ENCODE measurements around the gene NDUFS3. TPM values are rescaled to one million over a fixed set of nuclear protein-coding genes. Genes with fewer than 3 reads are reported as not detected.

NDUFS3 gene
- total and polyA plus RNA-seq, 2 experiments from 2014 or later, result 108 to 168 TPM

DNA sequence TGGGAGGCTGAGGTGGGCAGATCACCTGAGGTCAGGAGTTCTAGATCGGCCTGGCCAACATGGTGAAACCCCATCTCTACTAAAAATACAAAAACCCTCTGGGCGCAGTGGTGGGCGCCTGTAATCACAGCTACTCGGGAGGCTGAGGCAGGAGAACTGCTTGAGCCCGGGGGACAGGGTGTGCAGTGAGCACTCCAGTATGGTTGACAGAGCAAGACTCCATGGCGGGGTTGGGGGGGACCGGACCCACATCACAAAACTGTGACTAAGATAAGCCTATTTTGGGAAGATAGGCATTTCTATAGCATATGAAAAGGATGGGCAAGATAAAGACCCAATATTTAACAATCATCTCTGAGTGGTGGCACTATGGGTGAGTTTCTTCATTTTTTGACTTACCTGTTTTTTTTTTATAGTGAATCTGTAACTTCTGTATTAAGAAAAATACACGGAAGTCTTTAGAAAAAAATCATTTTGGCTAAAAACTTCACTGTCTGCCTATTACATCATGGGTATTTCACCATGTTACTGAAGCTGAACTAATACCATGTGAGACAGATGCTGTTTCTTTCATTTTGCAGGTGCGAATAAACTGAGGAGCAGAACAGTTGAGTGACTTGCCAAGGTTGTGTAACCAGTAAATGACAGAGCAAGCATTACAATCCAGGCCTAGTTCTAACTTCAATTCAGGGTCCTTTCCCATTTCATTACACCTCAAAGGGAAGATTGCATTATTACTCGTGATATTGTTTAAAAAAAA is 28.4 kb upstream of the NDUFS3 start (continued):
- TF ChIP-seq REST (IDR thresholded peaks at IDR 0.05; ENCODE audit: unreplicated experiment) (no peak), EZH2phosphoT487 (IDR thresholded peaks at IDR 0.05; ENCODE audit: unreplicated experiment) (no peak), POLR2AphosphoS5 (IDR thresholded peaks at IDR 0.05; ENCODE audit: low read depth) (no peak), EZH2 (IDR thresholded peaks at IDR 0.05; ENCODE audit: low read depth, unreplicated experiment) (no peak), CREB1 (CRISPR knock-in tag; IDR thresholded peaks at IDR 0.05; ENCODE audit: low read depth) (no peak)
- TF ChIP-seq, protein P1, sequence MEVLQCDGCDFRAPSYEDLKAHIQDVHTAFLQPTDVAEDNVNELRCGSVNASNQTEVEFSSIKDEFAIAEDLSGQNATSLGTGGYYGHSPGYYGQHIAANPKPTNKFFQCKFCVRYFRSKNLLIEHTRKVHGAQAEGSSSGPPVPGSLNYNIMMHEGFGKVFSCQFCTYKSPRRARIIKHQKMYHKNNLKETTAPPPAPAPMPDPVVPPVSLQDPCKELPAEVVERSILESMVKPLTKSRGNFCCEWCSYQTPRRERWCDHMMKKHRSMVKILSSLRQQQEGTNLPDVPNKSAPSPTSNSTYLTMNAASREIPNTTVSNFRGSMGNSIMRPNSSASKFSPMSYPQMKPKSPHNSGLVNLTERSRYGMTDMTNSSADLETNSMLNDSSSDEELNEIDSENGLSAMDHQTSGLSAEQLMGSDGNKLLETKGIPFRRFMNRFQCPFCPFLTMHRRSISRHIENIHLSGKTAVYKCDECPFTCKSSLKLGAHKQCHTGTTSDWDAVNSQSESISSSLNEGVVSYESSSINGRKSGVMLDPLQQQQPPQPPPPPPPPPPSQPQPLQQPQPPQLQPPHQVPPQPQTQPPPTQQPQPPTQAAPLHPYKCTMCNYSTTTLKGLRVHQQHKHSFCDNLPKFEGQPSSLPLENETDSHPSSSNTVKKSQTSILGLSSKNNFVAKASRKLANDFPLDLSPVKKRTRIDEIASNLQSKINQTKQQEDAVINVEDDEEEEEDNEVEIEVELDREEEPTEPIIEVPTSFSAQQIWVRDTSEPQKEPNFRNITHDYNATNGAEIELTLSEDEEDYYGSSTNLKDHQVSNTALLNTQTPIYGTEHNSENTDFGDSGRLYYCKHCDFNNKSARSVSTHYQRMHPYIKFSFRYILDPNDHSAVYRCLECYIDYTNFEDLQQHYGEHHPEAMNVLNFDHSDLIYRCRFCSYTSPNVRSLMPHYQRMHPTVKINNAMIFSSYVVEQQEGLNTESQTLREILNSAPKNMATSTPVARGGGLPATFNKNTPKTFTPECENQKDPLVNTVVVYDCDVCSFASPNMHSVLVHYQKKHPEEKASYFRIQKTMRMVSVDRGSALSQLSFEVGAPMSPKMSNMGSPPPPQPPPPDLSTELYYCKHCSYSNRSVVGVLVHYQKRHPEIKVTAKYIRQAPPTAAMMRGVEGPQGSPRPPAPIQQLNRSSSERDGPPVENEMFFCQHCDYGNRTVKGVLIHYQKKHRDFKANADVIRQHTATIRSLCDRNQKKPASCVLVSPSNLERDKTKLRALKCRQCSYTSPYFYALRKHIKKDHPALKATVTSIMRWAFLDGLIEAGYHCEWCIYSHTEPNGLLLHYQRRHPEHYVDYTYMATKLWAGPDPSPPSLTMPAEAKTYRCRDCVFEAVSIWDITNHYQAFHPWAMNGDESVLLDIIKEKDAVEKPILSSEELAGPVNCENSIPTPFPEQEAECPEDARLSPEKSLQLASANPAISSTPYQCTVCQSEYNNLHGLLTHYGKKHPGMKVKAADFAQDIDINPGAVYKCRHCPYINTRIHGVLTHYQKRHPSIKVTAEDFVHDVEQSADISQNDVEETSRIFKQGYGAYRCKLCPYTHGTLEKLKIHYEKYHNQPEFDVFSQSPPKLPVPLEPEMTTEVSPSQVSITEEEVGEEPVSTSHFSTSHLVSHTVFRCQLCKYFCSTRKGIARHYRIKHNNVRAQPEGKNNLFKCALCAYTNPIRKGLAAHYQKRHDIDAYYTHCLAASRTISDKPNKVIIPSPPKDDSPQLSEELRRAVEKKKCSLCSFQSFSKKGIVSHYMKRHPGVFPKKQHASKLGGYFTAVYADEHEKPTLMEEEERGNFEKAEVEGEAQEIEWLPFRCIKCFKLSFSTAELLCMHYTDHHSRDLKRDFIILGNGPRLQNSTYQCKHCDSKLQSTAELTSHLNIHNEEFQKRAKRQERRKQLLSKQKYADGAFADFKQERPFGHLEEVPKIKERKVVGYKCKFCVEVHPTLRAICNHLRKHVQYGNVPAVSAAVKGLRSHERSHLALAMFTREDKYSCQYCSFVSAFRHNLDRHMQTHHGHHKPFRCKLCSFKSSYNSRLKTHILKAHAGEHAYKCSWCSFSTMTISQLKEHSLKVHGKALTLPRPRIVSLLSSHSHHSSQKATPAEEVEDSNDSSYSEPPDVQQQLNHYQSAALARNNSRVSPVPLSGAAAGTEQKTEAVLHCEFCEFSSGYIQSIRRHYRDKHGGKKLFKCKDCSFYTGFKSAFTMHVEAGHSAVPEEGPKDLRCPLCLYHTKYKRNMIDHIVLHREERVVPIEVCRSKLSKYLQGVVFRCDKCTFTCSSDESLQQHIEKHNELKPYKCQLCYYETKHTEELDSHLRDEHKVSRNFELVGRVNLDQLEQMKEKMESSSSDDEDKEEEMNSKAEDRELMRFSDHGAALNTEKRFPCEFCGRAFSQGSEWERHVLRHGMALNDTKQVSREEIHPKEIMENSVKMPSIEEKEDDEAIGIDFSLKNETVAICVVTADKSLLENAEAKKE (CRISPR knock-in tag; IDR thresholded peaks at IDR 0.05), result no peak

Measured in GM23338 (cell line).